GM19240 (cell line): Measurements from ENCODE around the gene JAG1.
"Not testable (repeated sequence)": the region's sequence is repeated elsewhere in the genome, so short reads cannot be mapped to it uniquely, and the experiment has no call there.

Experiments used
- DNase-seq: peaks from one replicate; pipeline ENCODE4 v3.0.0; 2011; ENCODE audit warnings: low spot score; ENCODE audit not compliant: insufficient read length

The JAG1 gene

GRCh38 chr20:10613911-10614310 lies 59.9 kb downstream of the JAG1 start:
- DNase-seq: no peak

GRCh38 chr20:10613426-10613825 lies 60.4 kb downstream of the JAG1 start:
- not testable (repeated sequence) for DNase-seq

- DNase-seq: no peak
Measured at GRCh38 chr20:10611357-10611756, 62.4 kb downstream of the JAG1 start.

- DNase-seq: no peak
Measured at GRCh38 chr20:10610251-10610650, 63.5 kb downstream of the JAG1 start.

GRCh38 chr20:10609770-10610169 lies 64.0 kb downstream of the JAG1 start:
- no peak for DNase-seq

GRCh38 chr20:10609276-10609675 lies 64.5 kb downstream of the JAG1 start:
- DNase-seq: no peak

- no peak for DNase-seq
Measured at GRCh38 chr20:10605547-10606195, 68.1 kb downstream of the JAG1 start.

GRCh38 chr20:10604865-10605440 lies 68.8 kb downstream of the JAG1 start:
- no peak for DNase-seq

GRCh38 chr20:10603971-10604864 lies 69.6 kb downstream of the JAG1 start:
- DNase-seq: no peak

GRCh38 chr20:10603378-10603777 lies 70.4 kb downstream of the JAG1 start:
- no peak for DNase-seq

GRCh38 chr20:10602221-10602871 lies 71.5 kb downstream of the JAG1 start:
- no peak for DNase-seq

- no peak for DNase-seq
Measured at GRCh38 chr20:10597637-10598036, 76.2 kb downstream of the JAG1 start.

GRCh38 chr20:10596710-10597121 lies 77.1 kb downstream of the JAG1 start:
- no peak for DNase-seq

GRCh38 chr20:10595985-10596384 lies 77.8 kb downstream of the JAG1 start:
- no peak for DNase-seq

- DNase-seq: no peak
Measured at GRCh38 chr20:10595266-10595665, 78.5 kb downstream of the JAG1 start.

GRCh38 chr20:10594296-10594868 lies 79.4 kb downstream of the JAG1 start:
- DNase-seq: no peak

GRCh38 chr20:10591946-10592521 lies 81.8 kb downstream of the JAG1 start:
- DNase-seq: no peak

GRCh38 chr20:10590950-10591671 lies 82.7 kb downstream of the JAG1 start:
- DNase-seq: no peak

GRCh38 chr20:10590446-10590845 lies 83.4 kb downstream of the JAG1 start:
- not testable (repeated sequence) for DNase-seq
